ENCODE results near the gene SLC35A1. TPM values are rescaled to one million over a fixed set of nuclear protein-coding genes. Genes with fewer than 3 reads are reported as not detected.

Gene SLC35A1
- total RNA-seq, 3 donors from 2014 or later (not counting 1 experiment from before 2014, with no cell fraction given) = 10.9 to 14.8 (median 13.4) TPM

Other genes starting within 250 kb of the SLC35A1 start
- gene SMIM8, start 150.4 kb upstream of the SLC35A1 start, total RNA-seq = 10 to 100 TPM in 1 of 3 donors, 1 to 10 TPM in 2; 8.0 to 11.1 (median 9.5) TPM
- not detected for gene GJB7, start 143.7 kb upstream of the SLC35A1 start, total RNA-seq
- gene C6orf163, start 128.2 kb upstream of the SLC35A1 start, total RNA-seq = 1 to 10 TPM; 1.8 to 3.2 (median 2.3) TPM
- not detected for gene CFAP206, start 65.0 kb upstream of the SLC35A1 start, total RNA-seq
- 10 to 100 TPM; 21.8 to 26.5 (median 24.2) TPM for gene RARS2, start 117.0 kb downstream of the SLC35A1 start, total RNA-seq
- gene ORC3, start 117.2 kb downstream of the SLC35A1 start, total RNA-seq = 10 to 100 TPM; 13.1 to 13.4 (median 13.3) TPM
- 100 to 1,000 TPM; 102 to 156 (median 108) TPM for gene AKIRIN2, start 229.3 kb downstream of the SLC35A1 start, total RNA-seq